AG04450 (cell line): Measurements from ENCODE around the gene ATG7. TPM values are rescaled to one million over a fixed set of nuclear protein-coding genes. Genes with fewer than 3 reads are reported as not detected.

Experiments
- CTCF ChIA-PET: fragments of 300-600, 350-600 bp; formaldehyde crosslinking; extraction: SDS; loops from one replicate; lab custom pipeline; 2022; ENCODE audit warnings: antibody characterized with exemption, inconsistent platforms; lab: Charles Lee
- POLR2A ChIA-PET: fragments of 350-600 bp; formaldehyde crosslinking; extraction: SDS; loops from one replicate; lab custom pipeline; 2021; ENCODE audit warnings: antibody characterized with exemption, inconsistent platforms; lab: Yijun Ruan, JAX
- DNase-seq: peaks from one replicate; pipeline ENCODE4 v3.0.0-alpha.2; 2011; ENCODE audit warnings: low read depth, low spot score
- H3K27ac ChIP-seq: one replicate; pipeline ENCODE4 v1.5.1; 2012; ENCODE audit warnings: low read depth, low read length, control low read depth
- H3K27me3 ChIP-seq: one replicate; pipeline ENCODE4 v1.6.0; 2012; ENCODE audit warnings: low read length; ENCODE audit not compliant: control insufficient read depth, insufficient read depth
- H3K4me3 ChIP-seq: 2 replicates; pipeline ENCODE4 v1.5.1; 2011; ENCODE audit warnings: mild to moderate bottlenecking, low read depth, low read length, control low read depth
- H3K9me3 ChIP-seq: 2 replicates; pipeline ENCODE4 v1.5.1; 2012; ENCODE audit warnings: low read length; ENCODE audit not compliant: control insufficient read depth, insufficient read depth
- CTCF ChIP-seq: IDR thresholded peaks from 2 replicates; pipeline ENCODE4 v1.5.1; 2011; ENCODE audit warnings: low read depth, low read length, control low read depth, inconsistent platforms
- polyA plus RNA-seq: library from polyadenylated mRNA; depleted of rRNA; stranded (reverse); fragments of >200 nt; gene quantifications from 2 replicates; pipeline ENCODE4 v1.2.3, GENCODE V29; 2011

ATG7 gene
- polyA plus RNA-seq, 1 experiment: 51.7 TPM

GRCh38 chr3:11379238-11379823, 107.1 kb downstream of the ATG7 start:
- POLR2A ChIA-PET: interaction anchor here (1.0 to 1.3 kb wide), 4 partner anchors 13 to 265 kb away, joined by 3 to 4 read pairs (median 4); no protein-coding TSS in a partner anchor

GRCh38 chr3:11379824-11380701, 107.9 kb downstream of the ATG7 start:
- H3K4me3 ChIP-seq: no peak overlapping the region
- H3K27me3 ChIP-seq: no peaks in the 10 kb centered on the region
- CTCF ChIA-PET: interaction anchor here (0.6 to 4.9 kb wide), 51 partner anchors 10 to 465 kb away, joined by 3 to 153 read pairs (median 5); partner anchors contain the start of gene VGLL4
- DNase-seq: no peak
- H3K27ac ChIP-seq: peak overlapping the region; percentile 49
- TF ChIP-seq CTCF: no peak
- no peaks in the 10 kb centered on the region for H3K9me3 ChIP-seq
- POLR2A ChIA-PET: interaction anchor here (0.6 to 1.3 kb wide), 6 partner anchors 11 to 270 kb away, joined by 3 to 4 read pairs (median 4); no protein-coding TSS in a partner anchor

More at GRCh38 chr3:11379238-11379823, 107.1 kb downstream of the ATG7 start:
- Histone ChIP-seq H3K27ac (no peak overlapping the region), H3K4me3 (no peak overlapping the region), H3K9me3 (no peaks in the 10 kb centered on the region), H3K27me3 (no peaks in the 10 kb centered on the region)
- CTCF ChIA-PET: interaction anchor here (0.6 to 4.9 kb wide), 63 partner anchors 10 to 467 kb away, joined by 3 to 153 read pairs (median 5); partner anchors contain the start of genes TAMM41 and VGLL4
- DNase-seq: no peak
- TF ChIP-seq CTCF: peak; percentile 62

- Histone ChIP-seq H3K4me3 (no peak overlapping the region), H3K27me3 (no peaks in the 10 kb centered on the region), H3K27ac (no peak overlapping the region), H3K9me3 (no peaks in the 10 kb centered on the region)
- ChIA-PET CTCF (interaction anchor here (0.8 to 4.9 kb wide), 8 partner anchors 128 to 754 kb away, joined by 3 to 153 read pairs (median 5); partner anchors contain the start of gene VGLL4), POLR2A (interaction anchor here (1.0 kb wide), 1 partner anchor 10 kb away, joined by 4 read pairs; no protein-coding TSS in a partner anchor)
- no peak for TF ChIP-seq CTCF
- no peak for DNase-seq
Measured at GRCh38 chr3:11381141-11381540, 108.9 kb downstream of the ATG7 start.

GRCh38 chr3:11381563-11381962, 109.4 kb downstream of the ATG7 start:
- no peak for TF ChIP-seq CTCF
- DNase-seq: no peak
- Histone ChIP-seq H3K27me3 (no peaks in the 10 kb centered on the region), H3K4me3 (no peak overlapping the region), H3K27ac (no peak overlapping the region), H3K9me3 (no peaks in the 10 kb centered on the region)
- CTCF ChIA-PET: interaction anchor here (1.2 to 4.9 kb wide), 7 partner anchors 127 to 754 kb away, joined by 3 to 153 read pairs (median 6); partner anchors contain the start of gene VGLL4
- POLR2A ChIA-PET: no interaction called here
